ENCODE data around the gene SPDYE9. TPM values are rescaled to one million over a fixed set of nuclear protein-coding genes. Genes with fewer than 3 reads are reported as not detected.

SPDYE9 gene, protein sequence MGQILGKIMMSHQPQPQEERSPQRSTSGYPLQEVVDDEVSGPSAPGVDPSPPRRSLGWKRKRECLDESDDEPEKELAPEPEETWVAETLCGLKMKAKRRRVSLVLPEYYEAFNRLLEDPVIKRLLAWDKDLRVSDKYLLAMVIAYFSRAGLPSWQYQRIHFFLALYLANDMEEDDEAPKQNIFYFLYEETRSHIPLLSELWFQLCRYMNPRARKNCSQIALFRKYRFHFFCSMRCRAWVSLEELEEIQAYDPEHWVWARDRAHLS
- polyA plus RNA-seq: 1.4 and 2.2 TPM in 2 replicates

DNA sequence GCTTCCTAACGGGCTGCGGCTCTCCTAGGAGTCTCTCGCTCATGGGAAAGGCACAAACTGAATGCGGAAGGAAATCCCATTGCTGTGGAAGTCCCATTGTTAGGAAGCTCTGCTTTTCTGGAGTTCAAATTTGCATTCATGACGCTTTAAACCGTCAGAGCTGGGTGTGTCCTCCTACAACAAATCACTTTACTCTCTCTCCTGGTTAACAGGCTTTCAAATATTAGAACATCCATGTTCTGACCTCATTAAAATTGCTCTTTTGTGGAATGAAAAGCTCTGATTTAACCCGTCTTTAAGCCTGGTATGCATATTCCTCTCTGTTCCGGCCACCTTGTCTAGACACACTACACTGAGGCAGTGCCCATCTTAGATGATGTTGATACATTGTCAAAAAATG lies at the start of gene SPDYE9:
TSS of gene SPDYE9 (minus strand) at position 101 of the 400 bp plus-strand sequence. CDS start 1,800 bp downstream, outside the sequence.

DNA sequence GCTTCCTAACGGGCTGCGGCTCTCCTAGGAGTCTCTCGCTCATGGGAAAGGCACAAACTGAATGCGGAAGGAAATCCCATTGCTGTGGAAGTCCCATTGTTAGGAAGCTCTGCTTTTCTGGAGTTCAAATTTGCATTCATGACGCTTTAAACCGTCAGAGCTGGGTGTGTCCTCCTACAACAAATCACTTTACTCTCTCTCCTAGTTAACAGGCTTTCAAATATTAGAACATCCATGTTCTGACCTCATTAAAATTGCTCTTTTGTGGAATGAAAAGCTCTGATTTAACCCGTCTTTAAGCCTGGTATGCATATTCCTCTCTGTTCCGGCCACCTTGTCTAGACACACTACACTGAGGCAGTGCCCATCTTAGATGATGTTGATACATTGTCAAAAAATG lies 28.0 kb downstream of the SPDYE9 start, which contains the start of gene SPDYE11:
TSS of gene SPDYE11 (minus strand) at position 101 of the 400 bp plus-strand sequence. CDS start 1,800 bp downstream, outside the sequence.

DNA sequence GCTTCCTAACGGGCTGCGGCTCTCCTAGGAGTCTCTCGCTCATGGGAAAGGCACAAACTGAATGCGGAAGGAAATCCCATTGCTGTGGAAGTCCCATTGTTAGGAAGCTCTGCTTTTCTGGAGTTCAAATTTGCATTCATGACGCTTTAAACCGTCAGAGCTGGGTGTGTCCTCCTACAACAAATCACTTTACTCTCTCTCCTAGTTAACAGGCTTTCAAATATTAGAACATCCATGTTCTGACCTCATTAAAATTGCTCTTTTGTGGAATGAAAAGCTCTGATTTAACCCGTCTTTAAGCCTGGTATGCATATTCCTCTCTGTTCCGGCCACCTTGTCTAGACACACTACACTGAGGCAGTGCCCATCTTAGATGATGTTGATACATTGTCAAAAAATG lies 56.2 kb downstream of the SPDYE9 start, which contains the start of gene SPDYE8:
TSS of gene SPDYE8 (minus strand) at position 101 of the 400 bp plus-strand sequence. CDS start 1,800 bp downstream, outside the sequence.

Other genes starting within 250 kb of the SPDYE9 start
- 2.2 and 2.8 TPM in 2 replicates for gene POM121, start 160.9 kb downstream of the SPDYE9 start, polyA plus RNA-seq
- gene TRIM74, start 116.6 kb downstream of the SPDYE9 start, polyA plus RNA-seq: not detected in 2 replicates
- not detected in 2 replicates for gene SPDYE8, start 56.3 kb downstream of the SPDYE9 start, polyA plus RNA-seq
- 1.4 and 2.2 TPM in 2 replicates for gene SPDYE11, start 28.1 kb downstream of the SPDYE9 start, polyA plus RNA-seq
- gene NSUN5, start 222.8 kb upstream of the SPDYE9 start, polyA plus RNA-seq: 2.3 and 2.5 TPM in 2 replicates
- not detected in 2 replicates for gene TRIM50, start 242.0 kb upstream of the SPDYE9 start, polyA plus RNA-seq
- gene FKBP6, start 242.1 kb upstream of the SPDYE9 start, polyA plus RNA-seq: not detected in 2 replicates

All from Purkinje cell (primary cell).